OCI-LY1 (cell line): Measurements from ENCODE around the gene SMAD3.
A peak's percentile ranks its signal among the peaks of the same experiment; 100 is the strongest.

Source experiments
- H2AFZ ChIP-seq: fragments of 200-600 bp; sonication (generic), shearing (Covaris generic); 2 replicates; pipeline ENCODE4 v1.6.0; 2014; ENCODE audit warnings: antibody characterized with exemption, mild to moderate bottlenecking, low read length
- H3F3A ChIP-seq: fragments of 200-600 bp; sonication (generic), shearing (Covaris generic); 2 replicates; pipeline ENCODE4 v1.6.0; 2014; ENCODE audit warnings: mild to moderate bottlenecking, antibody characterized with exemption, low read length, moderate library complexity; ENCODE audit not compliant: insufficient read depth
- H3K27ac ChIP-seq: fragments of 200-600 bp; sonication (generic); 2 replicates; pipeline ENCODE4 v1.5.1; 2014; ENCODE audit warnings: low read length, mixed run types, mild to moderate bottlenecking, low read depth; ENCODE audit not compliant: poor library complexity, severe bottlenecking
- H3K27me3 ChIP-seq: fragments of 200-600 bp; sonication (generic); 2 replicates; pipeline ENCODE4 v1.6.0; 2014; ENCODE audit warnings: antibody characterized with exemption, mild to moderate bottlenecking, low read length, moderate library complexity; ENCODE audit not compliant: insufficient read depth
- H3K36me3 ChIP-seq: fragments of 200-600 bp; sonication (generic); 2 replicates; pipeline ENCODE4 v1.6.1; 2014; ENCODE audit warnings: mild to moderate bottlenecking, antibody characterized with exemption, low read length, moderate library complexity, mixed read lengths; ENCODE audit not compliant: insufficient read depth
- H3K4me1 ChIP-seq: fragments of 200-600 bp; sonication (generic); 2 replicates; pipeline ENCODE4 v1.5.1; 2014; ENCODE audit warnings: mild to moderate bottlenecking, low read length, moderate library complexity; ENCODE audit not compliant: insufficient read depth, severe bottlenecking
- H3K4me2 ChIP-seq: fragments of 200-600 bp; sonication (generic), shearing (Covaris generic); 2 replicates; pipeline ENCODE4 v1.6.1; 2014; ENCODE audit warnings: low read length
- H3K4me3 ChIP-seq: fragments of 200-600 bp; sonication (generic); 2 replicates; pipeline ENCODE4 v1.5.1; 2014; ENCODE audit warnings: low read length, low read depth, mild to moderate bottlenecking, mixed read lengths; ENCODE audit not compliant: poor library complexity, severe bottlenecking
- H3K79me2 ChIP-seq: fragments of 200-600 bp; shearing (Covaris generic); 2 replicates; pipeline ENCODE4 v1.6.1; 2016; ENCODE audit warnings: mixed run types, low read length, mixed read lengths; ENCODE audit not compliant: insufficient read depth
- H3K9ac ChIP-seq: fragments of 200-600 bp; sonication (generic), shearing (Covaris generic); 2 replicates; pipeline ENCODE4 v1.6.1; 2014; ENCODE audit warnings: mild to moderate bottlenecking, low read length, mixed read lengths
- H3K9me2 ChIP-seq: fragments of 200-600 bp; sonication (generic), shearing (Covaris generic); 2 replicates; pipeline ENCODE4 v1.6.1; 2014; ENCODE audit warnings: low read depth, mild to moderate bottlenecking, low read length, mixed read lengths
- H3K9me3 ChIP-seq: fragments of 200-600 bp; shearing (Covaris generic); 2 replicates; pipeline ENCODE4 v1.6.1; 2014; ENCODE audit warnings: low read length, mixed read lengths
- H4K20me1 ChIP-seq: fragments of 200-600 bp; sonication (generic), shearing (Covaris generic); 2 replicates; pipeline ENCODE4 v1.6.0; 2016; ENCODE audit warnings: mild to moderate bottlenecking, low read length; ENCODE audit not compliant: insufficient read depth
- CTCF ChIP-seq: fragments of 200-600 bp; sonication (generic), shearing (Covaris generic); IDR thresholded peaks from 2 replicates; pipeline ENCODE4 v1.5.1; 2017; ENCODE audit warnings: mild to moderate bottlenecking, antibody characterized with exemption, low read length, moderate library complexity, mixed read lengths
- EZH2 ChIP-seq: fragments of 200-600 bp; sonication (generic), shearing (Covaris generic); IDR thresholded peaks from 2 replicates; pipeline ENCODE4 v1.8.0; 2017; ENCODE audit warnings: borderline replicate concordance, mixed run types, mild to moderate bottlenecking, antibody characterized with exemption, low read length, moderate library complexity, mixed read lengths

SMAD3 gene

GRCh38 chr15:67195305-67195704 is 129.9 kb downstream of the SMAD3 start:
- H3K79me2 ChIP-seq = no peaks in the 10 kb centered on the region
- peaks cover 51% of the 10 kb centered on the region for H3K36me3 ChIP-seq
- no peaks in the 10 kb centered on the region for H4K20me1 ChIP-seq
- H3K9ac ChIP-seq = no peak overlapping the region
- H3K27me3 ChIP-seq = no peaks in the 10 kb centered on the region
- peaks cover 18% of the 10 kb centered on the region for H3K4me1 ChIP-seq
- no peaks in the 10 kb centered on the region for H3K9me2 ChIP-seq
- TF ChIP-seq EZH2 (no peak), CTCF (no peak)
- H3K9me3 ChIP-seq = no peaks in the 10 kb centered on the region
- no peak overlapping the region for H2AFZ ChIP-seq
- H3F3A ChIP-seq = no peaks in the 10 kb centered on the region
- no peak overlapping the region for H3K4me2 ChIP-seq
- H3K27ac ChIP-seq = no peak overlapping the region
- no peak overlapping the region for H3K4me3 ChIP-seq

GRCh38 chr15:67196222-67196621 is 130.8 kb downstream of the SMAD3 start:
- TF ChIP-seq EZH2 (no peak), CTCF (no peak)
- H3K27ac ChIP-seq = no peak overlapping the region
- H3K4me1 ChIP-seq = peaks cover 18% of the 10 kb centered on the region
- H2AFZ ChIP-seq = no peak overlapping the region
- no peak overlapping the region for H3K4me2 ChIP-seq
- H3K4me3 ChIP-seq = no peak overlapping the region
- H3K36me3 ChIP-seq = peaks cover 48% of the 10 kb centered on the region
- H3K79me2 ChIP-seq = no peaks in the 10 kb centered on the region
- no peak overlapping the region for H3K9ac ChIP-seq
- H4K20me1 ChIP-seq = no peaks in the 10 kb centered on the region
- no peaks in the 10 kb centered on the region for H3F3A ChIP-seq
- H3K9me2 ChIP-seq = no peaks in the 10 kb centered on the region
- H3K27me3 ChIP-seq = no peaks in the 10 kb centered on the region
- no peaks in the 10 kb centered on the region for H3K9me3 ChIP-seq

GRCh38 chr15:67196672-67197363 is 131.4 kb downstream of the SMAD3 start:
- H3K9ac ChIP-seq = no peak overlapping the region
- H3K79me2 ChIP-seq = no peaks in the 10 kb centered on the region
- H3K9me2 ChIP-seq = no peaks in the 10 kb centered on the region
- no peak overlapping the region for H3K4me3 ChIP-seq
- no peaks in the 10 kb centered on the region for H3F3A ChIP-seq
- H3K27ac ChIP-seq = peak overlapping the region; percentile 77
- H3K4me2 ChIP-seq = no peak overlapping the region
- H3K9me3 ChIP-seq = no peaks in the 10 kb centered on the region
- no peak overlapping the region for H2AFZ ChIP-seq
- peaks cover 47% of the 10 kb centered on the region; the same call in 1 of the 2 replicates for H3K36me3 ChIP-seq
- TF ChIP-seq CTCF (no peak), EZH2 (no peak)
- H3K4me1 ChIP-seq = peaks cover 18% of the 10 kb centered on the region
- H4K20me1 ChIP-seq = no peaks in the 10 kb centered on the region
- H3K27me3 ChIP-seq = no peaks in the 10 kb centered on the region
